Measurements from ENCODE around the gene XRCC1. TPM values are rescaled to one million over a fixed set of nuclear protein-coding genes. Genes with fewer than 3 reads are reported as not detected.

The XRCC1 gene
- total RNA-seq, 1 experiment from 2014 or later, result 23.4 TPM

- no peaks in the 10 kb centered on the region for H3F3A ChIP-seq (ENCODE audit: low read length, unreplicated experiment)
- no peak overlapping the region for H3K27ac ChIP-seq (ENCODE audit: low read length)
- H3K4me1 ChIP-seq (ENCODE audit: insufficient read depth, low read length), result no peaks in the 10 kb centered on the region
- no peak overlapping the region for H2AFZ ChIP-seq (ENCODE audit: low read length)
- H3K4me3 ChIP-seq (ENCODE audit: low read length), result no peak overlapping the region
- DNase-seq (no peak), ATAC-seq (no peak)
- BruUV-seq (replicated peaks), result no TSS peak
- H3K79me2 ChIP-seq (ENCODE audit: low read length), result no peaks in the 10 kb centered on the region
- no peak overlapping the region for H3K4me2 ChIP-seq (ENCODE audit: low read length)
- H3K9me3 ChIP-seq (ENCODE audit: low read length), result no peaks in the 10 kb centered on the region
- no peak overlapping the region for H3K9ac ChIP-seq (ENCODE audit: low read length)
- ChIA-PET POLR2A (ENCODE audit: unreplicated experiment) (no interaction called here), CTCF (no interaction called here)
- H3K27me3 ChIP-seq (ENCODE audit: low read length), result no peaks in the 10 kb centered on the region
- no peaks in the 10 kb centered on the region for H4K20me1 ChIP-seq (ENCODE audit: low read length)
- no peak for TF ChIP-seq CTCF (conservative IDR thresholded peaks at IDR 0.05; ENCODE audit: low read depth, low read length)
- no peak for TF ChIP-seq EZH2phosphoT487 (IDR thresholded peaks at IDR 0.05; ENCODE audit: borderline replicate concordance, low read length)
- TF ChIP-seq EZH2 (IDR thresholded peaks at IDR 0.05; ENCODE audit: low read length, unreplicated experiment), result no peak
- intact Hi-C loops (cut with micrococcal nuclease), result no loop called here
- no peaks in the 10 kb centered on the region for H3K9me2 ChIP-seq (replicated peaks; ENCODE audit: low read length)
- H3K36me3 ChIP-seq (ENCODE audit: low read depth, low read length), result no peaks in the 10 kb centered on the region
Observed at GRCh38 chr19:43584484-43584883, 9.2 kb upstream of the XRCC1 start.

- H3F3A ChIP-seq (ENCODE audit: low read length, unreplicated experiment), result no peaks in the 10 kb centered on the region
- no peaks in the 10 kb centered on the region for H4K20me1 ChIP-seq (ENCODE audit: low read length)
- intact Hi-C loops (cut with micrococcal nuclease), result no loop called here
- H3K4me1 ChIP-seq (ENCODE audit: insufficient read depth, low read length), result no peaks in the 10 kb centered on the region
- H3K4me3 ChIP-seq (ENCODE audit: low read length), result no peak overlapping the region
- no TSS peak for BruUV-seq (replicated peaks)
- H3K4me2 ChIP-seq (ENCODE audit: low read length), result no peak overlapping the region
- no peak overlapping the region for H2AFZ ChIP-seq (ENCODE audit: low read length)
- POLR2A ChIA-PET (ENCODE audit: unreplicated experiment), result no interaction called here
- H3K9me2 ChIP-seq (replicated peaks; ENCODE audit: low read length), result no peaks in the 10 kb centered on the region
- DNase-seq (no peak), ATAC-seq (no peak)
- H3K27me3 ChIP-seq (ENCODE audit: low read length), result no peaks in the 10 kb centered on the region
- no peak overlapping the region for H3K9ac ChIP-seq (ENCODE audit: low read length)
- H3K9me3 ChIP-seq (ENCODE audit: low read length), result no peaks in the 10 kb centered on the region
- TF ChIP-seq EZH2phosphoT487 (IDR thresholded peaks at IDR 0.05; ENCODE audit: borderline replicate concordance, low read length) (no peak), CTCF (conservative IDR thresholded peaks at IDR 0.05; ENCODE audit: low read depth, low read length) (no peak), EZH2 (IDR thresholded peaks at IDR 0.05; ENCODE audit: low read length, unreplicated experiment) (no peak)
- H3K79me2 ChIP-seq (ENCODE audit: low read length), result no peaks in the 10 kb centered on the region
- CTCF ChIA-PET, result no interaction called here
- H3K27ac ChIP-seq (ENCODE audit: low read length), result no peak overlapping the region
- H3K36me3 ChIP-seq (ENCODE audit: low read depth, low read length), result no peaks in the 10 kb centered on the region
Observed at GRCh38 chr19:43582495-43582894, 7.2 kb upstream of the XRCC1 start.

GRCh38 chr19:43581467-43581866, 6.1 kb upstream of the XRCC1 start:
- Histone ChIP-seq H2AFZ (ENCODE audit: low read length) (no peak overlapping the region), H3K4me1 (ENCODE audit: insufficient read depth, low read length) (no peaks in the 10 kb centered on the region), H4K20me1 (ENCODE audit: low read length) (no peaks in the 10 kb centered on the region), H3K79me2 (ENCODE audit: low read length) (no peaks in the 10 kb centered on the region), H3K4me3 (ENCODE audit: low read length) (no peak overlapping the region), H3K4me2 (ENCODE audit: low read length) (no peak overlapping the region), H3K9me3 (ENCODE audit: low read length) (no peaks in the 10 kb centered on the region), H3K9ac (ENCODE audit: low read length) (no peak overlapping the region), H3K9me2 (replicated peaks; ENCODE audit: low read length) (no peaks in the 10 kb centered on the region), H3K36me3 (ENCODE audit: low read depth, low read length) (no peaks in the 10 kb centered on the region), H3K27me3 (ENCODE audit: low read length) (no peaks in the 10 kb centered on the region), H3K27ac (ENCODE audit: low read length) (no peak overlapping the region), H3F3A (ENCODE audit: low read length, unreplicated experiment) (no peaks in the 10 kb centered on the region)
- ATAC-seq (no peak), DNase-seq (no peak)
- intact Hi-C loops (cut with micrococcal nuclease), result no loop called here
- CTCF ChIA-PET, result no interaction called here
- POLR2A ChIA-PET (ENCODE audit: unreplicated experiment), result no interaction called here
- BruUV-seq (replicated peaks), result no TSS peak
- TF ChIP-seq CTCF (conservative IDR thresholded peaks at IDR 0.05; ENCODE audit: low read depth, low read length), result no peak
- TF ChIP-seq EZH2 (IDR thresholded peaks at IDR 0.05; ENCODE audit: low read length, unreplicated experiment), result no peak
- no peak for TF ChIP-seq EZH2phosphoT487 (IDR thresholded peaks at IDR 0.05; ENCODE audit: borderline replicate concordance, low read length)
